Stimulated activated CD4-positive, alpha-beta T cell treated with anti-CD3 and anti-CD28 coated beads, Interleukin-15, amount 100 ng/mL, for 24 hours (primary cell): ENCODE data around the gene NFATC3.
"Not testable (repeated sequence)": the region's sequence is repeated elsewhere in the genome, so short reads cannot be mapped to it uniquely, and the experiment has no call there.

Experiments
- DNase-seq: peaks from one replicate; pipeline ENCODE4 v3.0.0-alpha.2; 2020

NFATC3 gene

DNA sequence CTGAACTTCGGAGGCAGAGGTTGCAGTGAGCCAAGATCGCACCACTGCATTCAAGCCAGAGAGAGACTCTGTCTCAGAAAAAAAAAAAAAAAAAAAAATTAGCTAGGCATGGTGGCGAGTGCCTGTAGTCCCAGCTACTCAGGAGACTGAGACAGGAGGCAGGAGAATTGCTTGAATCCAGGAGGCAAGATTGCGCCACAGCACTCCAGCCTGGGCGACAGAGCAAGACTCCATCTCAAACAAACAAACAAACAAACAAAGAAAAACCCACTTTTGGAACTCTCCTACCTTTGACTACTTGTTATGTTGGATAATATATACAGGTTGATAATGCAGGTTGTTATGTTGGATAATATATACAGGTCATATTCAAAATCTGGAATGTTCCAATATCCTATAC is 35.3 kb downstream of the NFATC3 start:
- not testable (repeated sequence) for DNase-seq

DNA sequence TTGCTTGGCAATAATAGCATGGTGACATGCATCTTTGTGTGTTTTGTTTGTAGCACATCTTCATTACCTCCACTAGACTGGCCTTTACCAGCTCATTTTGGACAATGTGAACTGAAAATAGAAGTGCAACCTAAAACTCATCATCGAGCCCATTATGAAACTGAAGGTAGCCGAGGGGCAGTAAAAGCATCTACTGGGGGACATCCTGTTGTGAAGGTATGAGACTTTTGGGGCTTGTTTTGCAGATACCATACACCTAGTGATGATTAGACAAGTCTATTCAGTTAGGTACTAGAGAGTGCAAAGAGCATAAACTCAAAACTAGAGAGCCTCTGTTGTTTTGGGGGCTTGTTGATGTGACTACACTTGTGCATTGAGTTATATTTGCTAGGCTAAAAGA is 41.2 kb downstream of the NFATC3 start:
- DNase-seq, result no peak

DNA sequence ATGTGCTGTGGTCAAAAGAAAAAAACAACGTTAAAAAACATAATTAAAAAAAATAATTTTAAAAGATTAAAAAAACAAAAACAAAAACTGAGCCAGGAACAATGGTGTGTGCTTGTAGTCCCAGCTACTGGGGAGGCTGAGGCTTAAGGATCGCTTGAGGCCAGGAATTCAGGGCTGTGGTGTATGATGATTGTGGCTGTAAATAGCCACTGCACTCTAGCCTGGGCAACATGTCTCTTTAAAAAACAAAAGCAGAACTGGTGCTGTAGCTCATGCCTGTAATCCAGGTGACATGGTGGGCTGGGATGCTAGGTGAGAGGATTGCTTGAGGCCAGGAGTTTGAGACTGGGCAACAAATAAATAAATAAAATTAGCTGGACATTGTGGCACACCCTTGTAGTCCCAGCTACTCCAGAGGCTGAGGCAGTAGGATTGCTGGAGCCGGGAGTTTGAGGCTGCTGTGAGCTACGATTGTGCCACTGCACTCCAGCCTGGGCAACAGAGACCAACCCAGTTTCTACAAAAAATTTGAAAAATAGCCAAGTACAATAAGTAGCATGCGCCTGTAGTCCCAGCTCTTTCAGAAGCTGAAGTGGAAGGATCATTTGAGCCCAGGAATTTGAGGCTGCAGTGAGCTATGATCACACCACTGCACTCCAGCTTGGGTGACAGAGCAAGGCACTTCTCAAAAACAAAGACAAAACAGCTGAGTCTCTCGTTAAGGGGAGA is 43.6 kb downstream of the NFATC3 start:
- no peak for DNase-seq

DNA sequence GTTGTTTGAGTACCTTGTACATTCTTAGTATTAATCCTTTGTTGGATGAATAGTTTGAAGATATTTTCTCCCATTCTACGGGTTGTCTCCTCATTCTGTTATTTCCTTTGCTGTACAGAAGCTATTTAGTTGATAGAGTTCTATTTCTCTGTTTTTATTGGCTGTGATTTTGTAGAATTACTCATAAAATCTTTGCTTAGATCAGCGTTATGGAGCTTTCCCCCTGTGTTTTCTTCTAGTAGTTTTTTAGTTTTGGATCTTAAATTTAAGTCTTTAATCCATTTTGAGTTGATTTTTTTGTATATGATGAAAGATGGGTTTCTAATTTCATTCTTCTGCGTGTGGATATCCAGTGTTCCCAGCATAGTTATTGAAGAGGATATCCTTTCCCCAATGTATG is 45.4 kb downstream of the NFATC3 start:
- DNase-seq, result no peak

DNA sequence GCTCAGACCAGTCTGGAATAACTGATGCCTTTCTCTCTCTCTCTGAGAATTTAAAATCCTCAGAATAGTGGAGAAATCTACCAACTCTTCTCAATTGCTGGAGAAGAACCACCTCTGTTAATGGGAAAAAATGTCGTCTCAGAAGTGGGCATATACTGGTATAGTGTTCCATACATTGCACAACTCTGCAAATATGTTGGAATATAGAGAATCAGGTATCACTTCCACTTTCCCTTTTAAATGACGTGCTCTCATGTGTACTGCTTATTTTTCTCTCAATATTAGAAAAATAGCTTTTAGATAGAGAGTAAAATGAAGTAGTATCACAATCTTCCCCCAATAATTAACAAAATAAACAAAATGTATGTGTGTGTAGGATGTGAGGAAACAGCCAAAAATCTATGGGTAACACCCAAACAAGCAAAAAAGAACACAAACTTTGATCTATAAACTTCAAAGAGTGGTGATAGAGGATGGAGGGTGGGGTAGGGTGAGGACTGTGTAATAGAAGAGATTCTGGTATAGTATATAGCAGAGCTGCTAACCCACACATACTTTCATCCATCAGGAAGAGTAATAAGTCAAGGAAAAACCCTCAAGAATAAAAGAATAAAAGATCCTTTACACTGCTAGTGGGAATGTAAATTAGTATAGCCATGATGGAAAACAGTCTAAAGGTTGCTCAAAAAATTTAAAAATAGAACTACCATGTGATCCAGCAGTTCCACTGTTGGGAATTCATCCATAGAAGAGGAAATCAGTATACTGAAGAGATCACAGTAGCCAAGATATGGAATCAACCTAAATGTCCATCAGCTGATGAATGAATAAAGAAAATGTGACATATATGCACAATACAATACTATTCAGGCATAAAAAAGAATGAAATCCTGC is 46.9 kb downstream of the NFATC3 start:
- no peak for DNase-seq

DNA sequence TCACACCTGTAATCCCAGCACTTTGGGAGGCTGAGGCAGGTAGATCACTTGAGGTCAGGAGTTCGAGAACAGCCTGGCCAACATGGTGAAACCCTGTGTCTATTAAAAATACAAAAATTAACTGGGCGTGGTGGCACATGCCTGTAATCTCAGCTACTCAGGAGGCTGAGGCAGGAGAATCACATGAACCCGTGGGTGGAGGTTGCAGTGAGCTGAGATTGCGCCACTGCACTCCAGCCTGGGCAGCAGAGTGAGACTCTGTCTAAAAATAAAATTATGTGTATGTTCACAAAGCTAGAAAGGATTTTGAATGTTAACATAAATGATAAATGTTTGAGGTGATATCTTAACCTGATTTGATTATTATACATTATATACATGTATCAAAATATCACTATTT is 47.8 kb downstream of the NFATC3 start:
- not testable (repeated sequence) for DNase-seq

DNA sequence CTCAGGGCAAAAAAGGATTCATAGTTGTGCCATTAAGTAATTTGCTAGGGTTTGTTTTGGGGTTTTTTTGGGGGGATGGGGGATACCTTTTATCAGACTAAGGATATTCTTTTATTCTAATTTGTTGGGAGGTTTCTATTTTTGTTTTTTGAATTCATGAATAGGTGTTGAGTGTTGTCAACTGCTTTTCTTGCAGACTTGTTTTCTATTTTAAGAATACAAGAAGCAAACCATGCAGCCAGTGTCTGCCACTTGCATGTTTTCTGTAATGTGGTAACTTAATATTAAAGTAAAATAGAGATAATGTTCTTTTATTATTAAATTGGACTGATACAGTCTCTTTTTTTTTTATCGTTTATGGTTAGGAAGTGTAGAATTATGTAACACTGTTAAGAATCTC is 49.5 kb downstream of the NFATC3 start:
- DNase-seq, result no peak

DNA sequence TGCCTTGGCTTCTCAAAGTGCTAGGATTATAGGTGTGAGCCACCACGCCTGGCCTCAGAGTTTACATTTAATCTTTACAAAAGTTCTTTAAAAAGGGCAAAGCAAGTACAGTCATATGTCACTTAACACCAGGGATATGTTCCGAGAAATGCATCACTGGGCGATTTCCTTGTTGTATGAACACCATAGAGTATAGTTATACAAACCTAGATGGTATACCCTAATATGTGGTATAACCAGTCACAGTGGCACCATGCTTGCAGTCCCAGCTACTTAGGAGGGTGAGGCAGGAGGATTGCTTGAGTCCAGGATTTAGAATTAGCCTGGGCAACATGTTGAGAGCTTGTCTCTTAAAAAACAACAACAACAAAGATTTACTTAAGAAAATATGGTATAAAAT is 51.3 kb downstream of the NFATC3 start:
- no peak for DNase-seq

DNA sequence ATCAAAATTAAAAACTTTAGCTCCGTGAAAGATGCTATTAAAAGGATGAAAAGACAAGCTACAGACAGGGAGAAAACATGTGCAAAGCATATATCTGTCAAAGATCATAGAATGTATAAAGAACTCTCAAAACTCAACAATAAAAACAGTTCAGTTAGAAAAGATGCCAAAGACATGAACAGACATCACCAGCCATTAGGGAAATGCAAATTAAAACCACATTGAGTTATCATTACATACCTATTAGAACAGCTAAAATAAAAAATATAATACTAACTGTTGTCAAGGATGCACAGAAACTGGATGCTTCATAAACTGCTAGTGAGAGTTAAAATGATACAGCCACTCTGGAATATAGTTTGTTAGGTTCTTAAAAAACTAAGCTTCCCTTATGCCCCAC is 58.8 kb downstream of the NFATC3 start:
- DNase-seq, result no peak

DNA sequence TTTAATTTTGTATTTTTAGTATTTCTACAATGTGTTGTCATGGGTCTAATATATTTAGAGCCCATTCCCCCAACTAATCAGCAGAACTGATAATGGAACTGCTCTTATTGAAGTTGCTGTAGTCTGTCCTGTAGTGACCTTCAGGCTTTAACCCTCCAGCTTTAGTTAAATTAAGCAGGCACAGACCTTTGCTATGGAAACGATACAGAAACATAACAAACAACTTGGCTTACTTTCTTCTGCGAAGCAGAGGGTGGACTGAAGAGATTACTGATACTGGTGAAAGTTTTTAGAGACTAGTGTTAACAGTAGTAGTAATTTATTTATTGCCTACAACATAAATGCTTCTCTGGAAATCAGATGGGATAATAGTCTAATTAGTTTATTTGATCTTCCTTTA is 61.4 kb downstream of the NFATC3 start:
- DNase-seq, result no peak

DNA sequence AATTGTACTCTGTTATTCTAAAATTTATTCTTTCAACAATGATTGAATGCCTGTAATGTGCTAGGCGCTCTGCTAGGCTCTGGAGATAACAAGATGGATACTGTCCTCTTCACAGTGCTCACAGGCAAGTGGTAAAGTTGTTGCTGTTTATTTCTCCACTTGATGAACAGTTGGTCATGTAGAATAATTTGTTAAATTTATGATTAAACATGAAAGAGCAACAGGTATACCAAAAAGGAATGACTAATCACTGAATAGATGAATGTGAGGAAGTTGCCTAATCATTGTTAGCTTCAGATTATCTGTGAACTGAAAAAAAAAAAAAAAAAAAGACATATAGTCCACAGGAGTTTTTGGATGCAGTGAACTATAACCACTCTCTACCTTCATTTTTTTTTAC is 62.3 kb downstream of the NFATC3 start:
- no peak for DNase-seq

DNA sequence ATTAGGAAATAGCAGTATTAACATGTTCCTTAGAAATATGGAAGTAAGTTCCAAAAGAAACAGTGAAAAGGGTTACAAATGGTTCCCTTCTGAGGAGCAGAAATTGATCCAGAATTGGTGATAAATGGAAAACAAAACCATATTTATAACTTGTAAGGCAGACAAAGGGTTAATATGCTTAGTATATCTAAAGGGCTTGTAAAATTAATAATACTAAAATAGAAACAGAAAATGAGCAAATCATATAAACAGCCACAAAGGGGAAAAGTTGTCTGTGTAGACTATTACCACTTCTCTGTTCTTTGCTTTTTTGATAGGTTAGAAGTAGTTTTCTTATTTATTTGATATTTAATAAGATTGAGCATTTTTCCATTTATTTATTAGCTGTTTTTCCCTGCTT is 64.4 kb downstream of the NFATC3 start:
- no peak for DNase-seq

DNA sequence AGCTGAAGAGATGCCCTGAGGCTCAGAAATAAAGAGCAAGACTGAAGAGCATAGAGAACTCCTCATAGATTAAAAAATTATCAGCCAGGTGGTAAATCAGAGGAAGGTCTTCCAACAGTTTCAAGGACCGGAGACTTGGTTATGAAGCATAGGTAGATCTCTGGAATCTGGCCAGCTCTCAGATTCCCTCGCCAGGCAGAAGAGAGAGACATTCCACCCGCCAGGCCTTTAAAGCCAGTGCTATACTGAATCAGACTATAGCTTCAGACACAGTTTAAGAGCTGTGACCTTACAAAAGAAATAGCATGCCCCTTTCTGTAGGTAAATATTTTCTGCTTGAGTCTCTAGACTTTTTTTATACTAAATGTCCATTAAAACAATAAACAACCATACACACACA is 70.3 kb downstream of the NFATC3 start:
- no peak for DNase-seq

DNA sequence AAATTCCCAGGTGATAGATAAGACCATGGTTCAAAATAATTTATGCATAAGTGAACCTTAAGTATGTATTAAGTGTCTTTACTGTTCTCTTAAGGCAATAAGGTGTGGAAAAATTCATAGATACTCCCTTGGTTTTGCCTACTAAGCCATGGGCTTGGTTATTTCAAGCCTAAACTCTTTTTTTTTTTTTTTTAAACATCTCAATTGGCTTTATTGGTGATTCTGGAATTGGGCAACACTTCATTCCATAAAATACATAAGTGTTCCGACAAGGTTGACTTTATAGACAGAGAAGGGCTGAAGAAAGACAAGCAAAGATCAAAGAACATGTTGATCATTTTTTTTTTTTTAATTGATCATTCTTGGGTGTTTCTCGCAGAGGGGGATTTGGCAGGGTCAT is 77.2 kb downstream of the NFATC3 start:
- DNase-seq, result no peak

DNA sequence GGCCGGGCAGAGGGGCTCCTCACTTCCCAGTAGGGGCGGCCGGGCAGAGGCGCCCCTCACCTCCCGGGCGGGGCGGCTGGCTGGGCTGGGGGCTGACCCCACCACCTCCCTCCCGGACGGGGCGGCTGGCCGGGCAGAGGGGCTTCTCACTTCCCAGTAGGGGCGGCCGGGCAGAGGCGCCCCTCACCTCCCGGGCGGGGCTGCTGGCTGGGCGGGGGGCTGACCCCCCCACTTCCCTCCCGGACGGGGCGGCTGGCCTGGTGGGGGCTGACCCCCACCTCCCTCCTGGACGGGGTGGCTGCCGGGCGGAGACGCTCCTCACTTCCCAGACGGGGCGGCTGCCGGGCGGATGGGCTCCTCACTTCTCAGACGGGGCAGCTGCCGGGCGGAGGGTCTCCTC is 78.1 kb downstream of the NFATC3 start:
- DNase-seq, result not testable (repeated sequence)

DNA sequence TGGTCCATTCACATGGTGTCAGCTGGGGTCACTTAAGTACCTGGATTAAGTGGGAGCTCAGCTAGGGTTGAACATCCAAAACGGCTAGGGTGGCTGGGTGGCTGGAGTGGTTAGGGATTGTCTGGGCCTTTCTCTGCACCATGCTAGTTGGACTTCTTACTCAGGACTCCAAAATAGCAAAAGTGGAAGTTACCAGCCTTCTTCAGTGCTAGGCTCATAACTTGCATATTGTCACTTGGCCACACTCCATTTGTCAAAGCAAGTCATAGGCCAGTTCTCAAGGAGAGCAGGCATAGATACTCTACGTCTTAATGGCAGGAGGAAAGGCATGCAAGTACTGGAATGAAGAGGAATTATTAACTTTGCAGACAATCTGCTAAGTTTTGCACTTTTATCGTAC is 81.1 kb downstream of the NFATC3 start:
- DNase-seq, result no peak

DNA sequence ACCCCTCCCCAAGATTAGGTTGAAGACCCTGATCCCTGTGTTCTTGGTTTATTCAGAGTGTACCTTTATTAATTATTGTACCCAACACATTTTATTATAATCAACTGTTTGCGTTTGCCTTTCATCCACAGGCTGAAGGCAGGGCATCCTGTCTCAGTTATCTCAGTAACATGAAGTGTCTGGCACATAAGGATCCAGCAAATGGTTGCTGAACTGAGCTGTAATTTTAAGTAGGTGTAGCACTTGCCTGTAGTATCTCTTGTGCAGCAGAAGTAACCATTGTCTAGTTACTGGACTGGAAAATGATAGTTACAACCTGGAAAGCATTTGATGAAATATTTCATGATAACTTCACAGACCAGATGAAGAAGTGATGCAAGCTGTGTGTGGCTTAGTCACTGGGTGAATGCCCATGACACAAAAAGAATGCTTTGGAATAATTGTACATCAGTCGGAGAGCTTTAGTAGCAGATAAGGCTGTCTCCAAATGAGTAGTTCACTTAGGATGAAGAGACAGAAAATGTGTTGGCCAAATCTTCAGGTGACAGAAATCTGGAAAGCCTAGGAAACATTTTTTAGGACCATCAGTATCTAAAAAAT is 94.1 kb downstream of the NFATC3 start:
- no peak for DNase-seq

DNA sequence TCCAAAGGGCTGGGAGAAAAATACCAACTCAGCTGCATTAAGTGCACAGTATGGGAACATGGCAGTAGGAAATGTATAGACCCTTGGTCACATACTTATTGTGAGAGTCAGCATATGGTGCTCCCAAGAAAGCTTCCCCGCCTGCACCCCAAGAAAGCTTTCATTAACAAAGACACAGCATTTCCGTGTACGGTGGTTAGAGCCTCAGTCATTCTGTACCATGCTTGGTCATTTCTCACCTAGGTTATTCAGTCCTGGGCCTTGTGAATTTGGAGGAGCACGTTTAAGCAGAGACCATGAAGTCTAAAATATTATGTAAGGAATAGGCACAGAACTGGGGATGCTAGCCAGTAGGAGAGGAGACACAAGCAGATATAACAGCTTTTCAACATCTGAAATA is 94.7 kb downstream of the NFATC3 start:
- no peak for DNase-seq

DNA sequence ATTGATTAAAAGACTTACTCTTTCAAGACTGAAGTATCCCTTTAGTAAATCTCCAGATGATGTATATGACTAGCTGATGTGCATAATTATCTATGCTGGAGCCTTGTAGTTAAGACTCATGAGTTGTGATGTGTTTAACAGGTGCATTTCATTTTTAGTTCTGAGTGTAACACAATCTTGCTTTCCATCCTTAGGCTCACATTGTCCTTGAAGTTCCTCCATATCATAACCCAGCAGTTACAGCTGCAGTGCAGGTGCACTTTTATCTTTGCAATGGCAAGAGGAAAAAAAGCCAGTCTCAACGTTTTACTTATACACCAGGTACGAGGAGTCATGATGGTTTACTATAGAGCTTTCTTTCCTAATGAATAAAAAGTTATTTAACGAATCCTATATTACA is 97.9 kb downstream of the NFATC3 start:
- no peak for DNase-seq

DNA sequence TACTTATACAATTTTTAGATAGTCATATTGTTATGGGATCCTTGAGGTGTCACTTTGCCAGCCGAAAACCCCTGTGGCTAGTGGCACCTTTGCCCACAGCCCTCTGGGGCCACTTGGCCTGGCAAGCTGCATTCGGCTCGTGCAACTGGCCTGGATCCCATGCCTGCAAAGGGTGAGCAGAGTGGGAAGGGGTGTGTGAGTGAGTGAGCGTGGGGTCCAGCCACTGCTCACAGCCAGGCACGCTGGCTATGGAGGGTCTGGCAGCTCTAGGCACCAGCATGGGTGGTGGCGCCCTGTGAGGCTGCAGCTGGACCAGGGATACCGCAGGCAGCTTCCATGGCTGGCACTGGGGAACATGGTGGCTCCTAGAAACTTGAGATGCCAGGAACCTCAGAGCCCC is 101.7 kb downstream of the NFATC3 start:
- DNase-seq, result no peak

DNA sequence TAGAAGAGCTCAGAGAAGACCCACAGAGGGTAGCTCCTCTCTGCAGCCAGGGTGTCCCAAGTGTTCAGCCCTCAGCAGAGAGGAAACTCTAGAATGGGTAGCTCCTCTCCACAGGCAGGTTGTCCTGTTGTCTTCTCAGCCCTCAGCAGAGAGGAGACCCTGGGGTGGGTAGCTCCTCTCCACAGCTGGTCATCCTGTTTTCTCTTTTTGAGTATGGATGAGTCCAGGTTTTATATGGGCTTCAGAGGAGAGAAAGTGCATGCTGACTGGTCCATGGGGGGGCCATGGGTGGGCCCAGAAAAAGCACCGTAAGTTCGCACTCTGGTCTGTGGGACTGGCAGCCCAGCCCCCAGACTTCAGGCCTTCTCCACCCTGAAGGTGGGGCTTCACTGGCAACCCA is 102.3 kb downstream of the NFATC3 start:
- no peak for DNase-seq

DNA sequence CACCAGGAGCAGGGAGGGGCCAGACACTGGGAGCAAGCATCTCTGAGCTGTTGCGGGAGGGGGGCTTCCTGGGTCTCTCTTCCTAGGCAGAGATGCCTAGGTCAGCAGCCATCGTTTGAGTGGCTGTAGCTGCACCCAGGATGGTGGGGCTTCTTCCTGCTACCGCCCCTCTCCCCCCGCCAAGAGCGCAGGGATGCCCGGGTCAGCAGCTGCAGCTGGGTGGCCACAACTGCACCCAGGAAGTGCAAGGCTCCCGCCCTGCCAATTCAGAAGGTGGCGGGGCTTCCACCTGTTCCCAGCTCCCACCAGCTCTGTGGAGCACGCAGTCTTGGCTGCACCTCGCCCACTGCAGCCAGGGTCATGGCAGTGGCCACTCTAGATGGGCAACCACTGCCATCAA is 103.0 kb downstream of the NFATC3 start:
- DNase-seq, result no peak

DNA sequence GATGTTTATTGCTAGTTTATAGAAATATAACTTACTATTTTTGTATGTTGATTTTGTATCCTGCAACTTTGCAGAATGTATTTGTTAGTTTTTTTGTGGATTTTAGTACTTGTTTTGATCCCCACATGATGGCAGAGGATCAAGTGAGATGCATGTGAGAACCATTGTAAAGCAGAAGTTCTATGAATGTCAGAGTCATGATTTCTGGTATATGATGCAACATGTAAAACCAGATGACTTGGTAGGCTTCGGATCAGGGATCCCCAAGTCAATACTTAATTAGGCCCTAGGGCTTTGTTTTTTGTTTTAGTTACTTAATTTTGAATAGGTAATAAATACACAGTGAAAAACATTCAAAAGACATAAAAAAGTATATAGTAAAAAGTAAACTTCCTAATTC is 104.9 kb downstream of the NFATC3 start:
- DNase-seq, result no peak
